KMS-11 (cell line): Measurements from ENCODE around the gene KCND2.
A peak's percentile ranks its signal among the peaks of the same experiment; 100 is the strongest.

Source experiments
- H2AFZ ChIP-seq: fragments of 200-600 bp; sonication (generic); 2 replicates; pipeline ENCODE4 v1.6.1; 2016; ENCODE audit warnings: antibody characterized with exemption, mixed run types, low read depth
- H3K27ac ChIP-seq: fragments of 200-600 bp; sonication (generic); 2 replicates; pipeline ENCODE4 v1.6.1; 2016; ENCODE audit warnings: mild to moderate bottlenecking, mixed run types
- H3K27me3 ChIP-seq: fragments of 200-600 bp; sonication (generic); 2 replicates; pipeline ENCODE4 v1.6.1; 2017; ENCODE audit warnings: mild to moderate bottlenecking, low read depth, mixed run types, moderate library complexity; ENCODE audit not compliant: insufficient read depth
- H3K36me3 ChIP-seq: fragments of 200-600 bp; sonication (generic); 2 replicates; pipeline ENCODE4 v1.6.1; 2017; ENCODE audit warnings: mild to moderate bottlenecking, mixed run types; ENCODE audit not compliant: insufficient read depth
- H3K4me1 ChIP-seq: fragments of 200-600 bp; sonication (generic); 2 replicates; pipeline ENCODE4 v1.6.1; 2016; ENCODE audit warnings: mild to moderate bottlenecking, low read depth, mixed run types; ENCODE audit not compliant: poor library complexity, severe bottlenecking
- H3K4me2 ChIP-seq: fragments of 200-600 bp; sonication (generic); 2 replicates; pipeline ENCODE4 v1.7.0; 2016; ENCODE audit warnings: mild to moderate bottlenecking, mixed run types
- H3K4me3 ChIP-seq: fragments of 200-600 bp; sonication (generic); IDR thresholded peaks from 2 replicates; pipeline ENCODE4 v1.6.1; 2017; ENCODE audit warnings: low read depth, low read length, mixed read lengths; ENCODE audit not compliant: insufficient read depth
- H3K79me2 ChIP-seq: fragments of 200-600 bp; sonication (generic); 2 replicates; pipeline ENCODE4 v1.6.1; 2016; ENCODE audit warnings: low read depth, mixed run types; ENCODE audit not compliant: insufficient read depth
- H3K9ac ChIP-seq: fragments of 200-600 bp; sonication (generic); 2 replicates; pipeline ENCODE4 v1.6.1; 2016; ENCODE audit warnings: mild to moderate bottlenecking, mixed run types
- H4K20me1 ChIP-seq: fragments of 200-600 bp; sonication (generic); 2 replicates; pipeline ENCODE4 v1.6.1; 2016; ENCODE audit warnings: mild to moderate bottlenecking, mixed run types; ENCODE audit not compliant: insufficient read depth
- TF ChIP-seq, protein P1 (sequence below): fragments of 200-600 bp; sonication (generic); conservative IDR thresholded peaks from 2 replicates; pipeline ENCODE4 v1.6.1; 2017; ENCODE audit warnings: low read depth, mild to moderate bottlenecking, antibody characterized with exemption, low read length, moderate library complexity, mixed read lengths

The KCND2 gene

DNA sequence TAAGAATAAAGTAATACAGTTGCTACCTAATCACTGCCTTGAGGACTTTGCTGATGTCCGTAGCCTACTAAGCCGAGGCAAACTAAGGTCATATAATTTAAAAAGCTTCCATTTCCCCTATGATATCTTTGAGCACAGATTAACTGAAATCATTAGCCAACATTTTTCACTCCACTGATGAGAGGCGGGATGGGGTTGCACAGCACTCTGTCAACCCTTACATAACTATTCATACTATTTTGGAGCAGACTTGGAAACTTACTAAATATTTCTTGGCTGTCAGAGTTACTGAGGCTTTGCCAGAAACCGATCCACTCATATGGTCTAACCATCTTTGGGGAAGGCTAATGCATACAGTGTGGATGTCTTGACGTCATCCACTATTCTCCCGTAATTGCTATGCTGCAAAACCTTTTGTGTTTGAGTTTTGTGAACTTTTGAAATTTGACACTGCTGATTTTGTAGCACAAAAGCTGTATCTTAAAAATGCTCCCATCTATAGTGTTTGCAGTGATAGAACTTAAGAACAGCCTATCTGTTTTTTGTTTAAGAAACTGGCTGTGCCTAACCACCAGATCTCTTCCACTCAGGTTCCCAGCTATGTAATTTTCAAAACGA, 336.3 kb downstream of the KCND2 start:
- Histone ChIP-seq H3K4me2 (no peak overlapping the region), H3K4me3 (no peak overlapping the region), H3K79me2 (no peaks in the 10 kb centered on the region), H3K27ac (no peak overlapping the region), H3K9ac (no peak overlapping the region), H3K36me3 (no peaks in the 10 kb centered on the region), H3K27me3 (no peaks in the 10 kb centered on the region), H2AFZ (no peak overlapping the region), H3K4me1 (peaks cover under 1% of the 10 kb centered on the region), H4K20me1 (no peaks in the 10 kb centered on the region)
- TF ChIP-seq, protein P1, sequence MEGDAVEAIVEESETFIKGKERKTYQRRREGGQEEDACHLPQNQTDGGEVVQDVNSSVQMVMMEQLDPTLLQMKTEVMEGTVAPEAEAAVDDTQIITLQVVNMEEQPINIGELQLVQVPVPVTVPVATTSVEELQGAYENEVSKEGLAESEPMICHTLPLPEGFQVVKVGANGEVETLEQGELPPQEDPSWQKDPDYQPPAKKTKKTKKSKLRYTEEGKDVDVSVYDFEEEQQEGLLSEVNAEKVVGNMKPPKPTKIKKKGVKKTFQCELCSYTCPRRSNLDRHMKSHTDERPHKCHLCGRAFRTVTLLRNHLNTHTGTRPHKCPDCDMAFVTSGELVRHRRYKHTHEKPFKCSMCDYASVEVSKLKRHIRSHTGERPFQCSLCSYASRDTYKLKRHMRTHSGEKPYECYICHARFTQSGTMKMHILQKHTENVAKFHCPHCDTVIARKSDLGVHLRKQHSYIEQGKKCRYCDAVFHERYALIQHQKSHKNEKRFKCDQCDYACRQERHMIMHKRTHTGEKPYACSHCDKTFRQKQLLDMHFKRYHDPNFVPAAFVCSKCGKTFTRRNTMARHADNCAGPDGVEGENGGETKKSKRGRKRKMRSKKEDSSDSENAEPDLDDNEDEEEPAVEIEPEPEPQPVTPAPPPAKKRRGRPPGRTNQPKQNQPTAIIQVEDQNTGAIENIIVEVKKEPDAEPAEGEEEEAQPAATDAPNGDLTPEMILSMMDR: no peak

DNA sequence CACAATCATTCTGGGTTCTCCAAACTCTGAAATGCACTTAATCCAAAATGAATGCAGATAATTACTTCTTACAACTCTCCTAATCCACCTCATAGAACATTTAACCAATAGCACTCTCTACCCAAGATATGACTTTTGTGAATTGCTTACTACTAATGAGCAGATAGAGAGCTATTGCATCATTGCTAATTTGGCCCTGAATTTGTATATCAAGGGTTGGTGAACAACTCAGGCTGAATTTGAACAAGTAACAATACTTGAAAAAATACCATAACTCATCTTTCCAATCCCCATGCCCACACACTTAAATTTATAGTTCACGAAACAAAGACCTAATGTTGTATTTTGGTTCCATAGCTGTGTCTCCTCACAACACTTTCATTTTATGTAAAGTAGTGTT, 339.0 kb downstream of the KCND2 start:
- Histone ChIP-seq H3K4me2 (no peak overlapping the region), H4K20me1 (no peaks in the 10 kb centered on the region)

DNA sequence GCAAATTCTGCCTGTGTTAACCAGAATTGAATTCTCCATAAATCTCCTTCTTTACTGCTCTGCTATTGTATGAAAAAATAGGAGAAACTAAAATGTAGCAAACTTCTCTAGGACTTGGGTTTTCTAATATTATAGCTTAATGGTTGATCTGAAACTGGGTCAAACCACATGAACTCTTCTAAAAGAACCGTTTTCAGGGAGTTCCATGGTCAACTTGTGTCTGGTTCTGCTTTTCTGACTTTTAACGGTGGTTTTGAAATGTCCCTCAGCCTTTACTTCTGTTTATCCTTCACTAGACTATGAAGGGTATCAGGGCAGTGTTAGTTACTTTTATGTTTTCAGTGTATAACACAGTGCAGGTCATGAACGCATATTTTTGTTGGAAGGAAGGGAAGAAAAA, 342.7 kb downstream of the KCND2 start:
- Histone ChIP-seq H2AFZ (peak overlapping the region; percentile 20; the same call in 1 of the 2 replicates), H3K9ac (no peak overlapping the region), H3K36me3 (no peaks in the 10 kb centered on the region), H3K4me3 (no peak overlapping the region), H3K27me3 (no peaks in the 10 kb centered on the region), H3K27ac (peak overlapping the region; percentile 2; the same call in 1 of the 2 replicates), H3K4me1 (peaks cover 36% of the 10 kb centered on the region), H3K4me2 (peak overlapping the region; percentile 69), H4K20me1 (no peaks in the 10 kb centered on the region), H3K79me2 (no peaks in the 10 kb centered on the region)
- TF ChIP-seq, protein P1: no peak

More for the DNA sequence above, 339.0 kb downstream of the KCND2 start:
- Histone ChIP-seq H3K79me2 (no peaks in the 10 kb centered on the region), H3K9ac (no peak overlapping the region), H3K27me3 (no peaks in the 10 kb centered on the region), H3K27ac (no peak overlapping the region), H3K36me3 (no peaks in the 10 kb centered on the region), H3K4me3 (no peak overlapping the region), H2AFZ (no peak overlapping the region), H3K4me1 (peaks cover 27% of the 10 kb centered on the region)
- TF ChIP-seq, protein P1: no peak

DNA sequence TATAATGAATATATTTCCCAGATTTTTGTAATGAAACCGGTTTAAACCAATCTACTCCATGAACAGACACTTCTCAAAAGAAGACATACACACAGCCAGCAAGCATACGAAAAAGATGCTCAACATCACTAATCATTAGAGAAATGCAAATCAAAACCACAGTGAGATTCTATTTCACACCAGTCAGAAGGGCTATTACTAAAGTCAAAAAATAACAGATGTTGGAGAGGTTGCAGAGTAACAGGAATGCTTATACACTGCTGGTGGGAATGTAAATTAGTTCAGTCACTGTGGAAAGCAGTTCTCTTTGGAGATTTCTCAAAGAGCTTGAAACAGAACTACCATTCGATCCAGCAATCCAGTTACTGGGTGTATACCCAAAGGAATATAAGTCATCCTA, 344.3 kb downstream of the KCND2 start:
- Histone ChIP-seq H3K4me1 (peaks cover 36% of the 10 kb centered on the region), H3K4me2 (peak overlapping the region; percentile 5), H3K27me3 (no peaks in the 10 kb centered on the region), H3K9ac (no peak overlapping the region), H3K79me2 (no peaks in the 10 kb centered on the region), H3K4me3 (no peak overlapping the region), H4K20me1 (no peaks in the 10 kb centered on the region), H3K27ac (no peak overlapping the region), H2AFZ (no peak overlapping the region), H3K36me3 (no peaks in the 10 kb centered on the region)
- TF ChIP-seq, protein P1: no peak
